HepG2 (cell line): ENCODE measurements around the gene DNAJC18. TPM values are rescaled to one million over a fixed set of nuclear protein-coding genes. Genes with fewer than 3 reads are reported as not detected.

Experiments used
- ATAC-seq: fragments of 200-7000 bp; cut with Tn5 transposase; 3 replicates; pipeline ENCODE4 v1.9.1; 2020; ENCODE audit warnings: mild to moderate bottlenecking, moderate library complexity
- BruUV-seq: library from RNA; stranded (reverse); fragments of 400-500 nt; replicated peaks from 2 replicates; lab custom pipeline; 2021; lab: Mats Ljungman, UMichigan
- CTCF ChIA-PET: fragments of 300-600 bp; formaldehyde crosslinking; extraction: SDS; loops from one replicate; lab custom pipeline; 2021; ENCODE audit warnings: low total read pairs, inconsistent platforms, low intra/inter-chr PET ratio; lab: Yijun Ruan, JAX
- POLR2A ChIA-PET: fragments of 350-600 bp; sonication (Branson Sonifier 250); formaldehyde crosslinking; loops from one replicate; lab custom pipeline; 2020; ENCODE audit warnings: antibody characterized with exemption, inconsistent platforms; lab: Yijun Ruan, JAX
- DNase-seq: peaks from one replicate; pipeline ENCODE4 v3.0.0-alpha.2; 2015; ENCODE audit warnings: low spot score
- FAIRE-seq: peaks from 3 replicates; lab custom pipeline; 2011; peaks lifted over from hg19 to GRCh38; lab: Jason Lieb, UNC
- H2AFZ ChIP-seq: one replicate; pipeline ENCODE4 v1.6.1; 2011; ENCODE audit warnings: low read length, inconsistent platforms
- H3K27ac ChIP-seq: fragments of 300-600 bp; 3 replicates; pipeline ENCODE4 v1.8.0; 2011; ENCODE audit warnings: mixed run types, mild to moderate bottlenecking, mixed read lengths, low read length, inconsistent platforms; ENCODE audit not compliant: insufficient read depth; ENCODE audit errors: extremely low read length
- H3K27me3 ChIP-seq, 2 experiments: fragments of 200-600 bp in 1 of 2; 2 replicates in 1 of 2; 3 replicates in 1 of 2; pipeline versions ENCODE4 v1.6.0 to v1.8.0; 2011; ENCODE audit warnings: low read length in 2 of 2, mild to moderate bottlenecking in 2 of 2, moderate library complexity in 2 of 2, inconsistent platforms in 1 of 2; ENCODE audit not compliant: insufficient read depth in 2 of 2, control insufficient read depth in 1 of 2
- H3K36me3 ChIP-seq, 2 experiments: fragments of 200-600 bp in 1 of 2; replicated peaks in 1 of 2; 2 replicates in 1 of 2; 3 replicates in 1 of 2; pipeline versions ENCODE4 v1.5.1 to v1.8.0; 2011; ENCODE audit warnings: low read length in 2 of 2, inconsistent platforms in 1 of 2; ENCODE audit not compliant: insufficient read depth in 2 of 2, control insufficient read depth in 1 of 2
- H3K4me1 ChIP-seq: 2 replicates; pipeline ENCODE4 v1.5.1; 2012; ENCODE audit warnings: low read length, inconsistent platforms; ENCODE audit not compliant: insufficient read depth
- H3K4me2 ChIP-seq: 2 replicates; pipeline ENCODE4 v1.6.0; 2011; ENCODE audit warnings: low read depth, low read length, inconsistent platforms
- H3K4me3 ChIP-seq, 3 experiments: fragments of 200-600 bp in 1 of 3; sonication (generic), shearing (Covaris generic) in 1 of 3; replicated peaks in 1 of 3; 2 replicates each; pipeline ENCODE4 v1.5.1; 2011 to 2016; ENCODE audit warnings: low read length in 3 of 3, inconsistent platforms in 2 of 3, low read depth in 2 of 3, mild to moderate bottlenecking in 2 of 3, control low read depth in 1 of 3, mixed read lengths in 1 of 3; ENCODE audit not compliant: insufficient read depth in 1 of 3
- H3K79me2 ChIP-seq: one replicate; pipeline ENCODE4 v1.6.1; 2011; ENCODE audit warnings: low read length, inconsistent platforms; ENCODE audit not compliant: insufficient read depth
- H3K9ac ChIP-seq: 2 replicates; pipeline ENCODE4 v1.6.0; 2011; ENCODE audit warnings: mild to moderate bottlenecking, low read depth, low read length, inconsistent platforms; ENCODE audit not compliant: insufficient read depth
- H3K9me3 ChIP-seq: 2 replicates; pipeline ENCODE4 v1.5.1; 2012; ENCODE audit warnings: mild to moderate bottlenecking, low read length
- H4K20me1 ChIP-seq: 2 replicates; pipeline ENCODE4 v1.6.0; 2011; ENCODE audit warnings: inconsistent platforms, mild to moderate bottlenecking, low read length, moderate library complexity; ENCODE audit not compliant: insufficient read depth
- BRCA1 ChIP-seq: sonication (generic); formaldehyde crosslinking; IDR thresholded peaks from 2 replicates; pipeline ENCODE4 v1.4.0; 2020; ENCODE audit warnings: missing genetic modification reagents
- ERF ChIP-seq: IDR thresholded peaks from 2 replicates; pipeline ENCODE4 v1.6.1; 2018; ENCODE audit warnings: missing biosample characterization, missing genetic modification reagents
- GATA4 ChIP-seq: sonication (generic); IDR thresholded peaks from 2 replicates; pipeline ENCODE4 v1.6.1; 2016; ENCODE audit warnings: antibody characterized with exemption, low read depth, borderline replicate concordance
- HNRNPH1 ChIP-seq: fragments of 200-400 bp; formaldehyde crosslinking; optimal IDR thresholded peaks from 2 replicates; pipeline ENCODE3; 2017; ENCODE audit warnings: mild to moderate bottlenecking, low read depth, low read length
- KLF12 ChIP-seq: sonication (generic); formaldehyde crosslinking; IDR thresholded peaks from 2 replicates; pipeline ENCODE4 v1.4.0; 2020; ENCODE audit warnings: missing genetic modification reagents, borderline replicate concordance
- MYNN ChIP-seq: sonication (generic); formaldehyde crosslinking; IDR thresholded peaks from 2 replicates; pipeline ENCODE4 v1.4.0; 2020; ENCODE audit warnings: mild to moderate bottlenecking, low read depth, missing genetic modification reagents
- NKX3-1 ChIP-seq: sonication (generic); formaldehyde crosslinking; IDR thresholded peaks from 2 replicates; pipeline ENCODE4 v1.5.0; 2020; ENCODE audit warnings: missing genetic modification reagents
- POLR2AphosphoS2 ChIP-seq: IDR thresholded peaks from 2 replicates; pipeline ENCODE4 v1.6.1; 2011; ENCODE audit warnings: low read depth, low read length, improper control_type of control experiment
- TAF1 ChIP-seq: sonication (generic); formaldehyde crosslinking; IDR thresholded peaks from 2 replicates; pipeline ENCODE4 v1.4.0; 2020; ENCODE audit warnings: missing genetic modification reagents
- ZFP90 ChIP-seq: sonication (generic); formaldehyde crosslinking; IDR thresholded peaks from 2 replicates; pipeline ENCODE4 v1.8.0; 2022; ENCODE audit warnings: missing genetic modification reagents, mild to moderate bottlenecking, inconsistent platforms, borderline replicate concordance
- ZKSCAN8 ChIP-seq: IDR thresholded peaks from 2 replicates; pipeline ENCODE4 v1.6.1; 2016; ENCODE audit warnings: borderline replicate concordance, missing genetic modification reagents, missing compliant biosample characterization
- ZNF337 ChIP-seq: sonication (generic); formaldehyde crosslinking; IDR thresholded peaks from 2 replicates; pipeline ENCODE4 v1.5.1; 2020; ENCODE audit warnings: missing genetic modification reagents, low read depth, mild to moderate bottlenecking, borderline replicate concordance
- ZNF350 ChIP-seq: sonication (generic); formaldehyde crosslinking; IDR thresholded peaks from 2 replicates; pipeline ENCODE4 v1.4.0; 2020; ENCODE audit warnings: mild to moderate bottlenecking, low read depth, missing genetic modification reagents, borderline replicate concordance
- WGBS: methylation state at CpG from one replicate; pipeline ENCODE4 v1.1.6; 2017; ENCODE audit warnings: low lambda C conversion rate; 5-methylcytosine and 5-hydroxymethylcytosine counted together
- in situ Hi-C: cut with HindIII; loops from 2 replicates; pipeline ENCODE4 v1.10.0; 2017; ENCODE audit warnings: low pct_unique_long_range_greater_than_20kb; ENCODE audit not compliant: extremely low pct_ligation_motif_present
- intact Hi-C: fragments of 100-400 bp; cut with micrococcal nuclease; formaldehyde crosslinking; loops from one replicate; pipeline ENCODE4 v1.10.0; 2022; ENCODE audit not compliant: unreplicated experiment
- polyA plus RNA-seq, 8 experiments: library from polyadenylated mRNA; depleted of rRNA in 3 of 8; stranded (reverse) in 7 of 8; unstranded in 1 of 8; fragments of >200 nt; fragmentation: Illumina TruSeq in 4 of 8; extraction: Trizol in 4 of 8; gene quantifications; 2 replicates each; pipeline versions ENCODE4 v1.2.1 to v1.2.3, GENCODE V29; 2011 to 2016; ENCODE audit warnings: low read depth in 4 of 8, missing spikeins in 1 of 8, mixed read lengths in 1 of 8; ENCODE audit not compliant: insufficient read depth in 1 of 8
- total RNA-seq, 5 experiments: library from RNA; depleted of rRNA; stranded (reverse); fragments of >200 nt; fragmentation: Illumina TruSeq; extraction: Trizol; gene quantifications; 2 replicates each; pipeline ENCODE4 v1.2.3, GENCODE V29; 2016; ENCODE audit warnings: low read depth in 1 of 5
- TF ChIP-seq, protein P1 (sequence below): sonication (generic); formaldehyde crosslinking; IDR thresholded peaks from 2 replicates; pipeline ENCODE4 v1.4.0; 2020; ENCODE audit warnings: low read depth, mild to moderate bottlenecking, missing genetic modification reagents
- TF ChIP-seq, protein P2 (sequence below): IDR thresholded peaks from 2 replicates; pipeline ENCODE4 v1.6.1; 2016; ENCODE audit warnings: missing compliant biosample characterization, missing genetic modification reagents, borderline replicate concordance
- TF ChIP-seq, protein P3 (sequence below): IDR thresholded peaks from 2 replicates; pipeline ENCODE4 v1.6.1; 2016
- TF ChIP-seq, protein P4 (sequence below): sonication (generic); formaldehyde crosslinking; IDR thresholded peaks from 2 replicates; pipeline ENCODE4 v1.5.0; 2020; ENCODE audit warnings: mild to moderate bottlenecking, missing genetic modification reagents

The DNAJC18 gene
- total and polyA plus RNA-seq, 2 of the 13 experiments (the other 11 are each of a cell fraction or from before 2014, with no cell fraction given): 6.5 to 6.6 TPM

DNA sequence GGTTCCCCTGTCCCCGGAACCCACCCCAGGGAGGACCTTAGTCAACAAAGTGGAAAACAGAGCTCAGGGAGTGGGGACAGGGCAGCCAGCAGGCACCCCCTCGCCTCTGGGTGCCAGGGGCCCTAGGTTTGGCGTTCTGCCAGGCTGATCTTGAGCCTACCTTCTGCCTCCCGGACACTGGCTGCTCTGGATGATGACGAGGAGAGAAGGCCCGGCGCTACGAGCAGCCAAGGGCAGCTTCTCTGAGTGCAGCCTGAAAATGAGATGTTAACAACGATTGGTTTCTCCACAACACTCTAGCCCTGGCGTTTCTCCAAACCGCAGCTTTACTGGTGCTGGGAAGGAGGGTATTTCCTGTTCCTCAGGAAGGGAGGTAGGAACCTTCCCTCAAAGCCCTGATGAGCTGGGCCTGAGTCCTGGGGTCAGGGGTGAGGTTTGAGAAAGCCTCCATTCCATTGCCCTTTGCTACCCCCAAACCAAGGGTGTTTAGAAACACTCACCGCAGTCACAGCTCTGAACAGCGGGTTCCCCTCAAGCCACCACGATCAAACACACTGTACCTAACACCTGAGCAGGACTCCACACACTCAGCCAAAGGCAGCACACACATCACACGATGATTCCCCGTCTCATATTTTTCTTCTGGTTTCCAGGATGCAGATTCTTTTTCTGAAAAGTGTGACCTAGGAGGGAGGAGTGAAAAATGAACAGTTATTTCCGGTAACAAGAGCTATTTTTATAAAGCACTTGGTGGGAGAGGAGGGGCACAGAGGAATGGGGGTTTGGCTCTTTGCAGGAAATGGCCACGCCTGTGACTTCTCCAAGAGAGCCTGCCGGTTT lies 42.9 kb upstream of the DNAJC18 start, which contains the start of gene STING1 (continued):
- TF ChIP-seq, protein P1, sequence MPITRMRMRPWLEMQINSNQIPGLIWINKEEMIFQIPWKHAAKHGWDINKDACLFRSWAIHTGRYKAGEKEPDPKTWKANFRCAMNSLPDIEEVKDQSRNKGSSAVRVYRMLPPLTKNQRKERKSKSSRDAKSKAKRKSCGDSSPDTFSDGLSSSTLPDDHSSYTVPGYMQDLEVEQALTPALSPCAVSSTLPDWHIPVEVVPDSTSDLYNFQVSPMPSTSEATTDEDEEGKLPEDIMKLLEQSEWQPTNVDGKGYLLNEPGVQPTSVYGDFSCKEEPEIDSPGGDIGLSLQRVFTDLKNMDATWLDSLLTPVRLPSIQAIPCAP (CRISPR knock-in tag): no peak

DNA sequence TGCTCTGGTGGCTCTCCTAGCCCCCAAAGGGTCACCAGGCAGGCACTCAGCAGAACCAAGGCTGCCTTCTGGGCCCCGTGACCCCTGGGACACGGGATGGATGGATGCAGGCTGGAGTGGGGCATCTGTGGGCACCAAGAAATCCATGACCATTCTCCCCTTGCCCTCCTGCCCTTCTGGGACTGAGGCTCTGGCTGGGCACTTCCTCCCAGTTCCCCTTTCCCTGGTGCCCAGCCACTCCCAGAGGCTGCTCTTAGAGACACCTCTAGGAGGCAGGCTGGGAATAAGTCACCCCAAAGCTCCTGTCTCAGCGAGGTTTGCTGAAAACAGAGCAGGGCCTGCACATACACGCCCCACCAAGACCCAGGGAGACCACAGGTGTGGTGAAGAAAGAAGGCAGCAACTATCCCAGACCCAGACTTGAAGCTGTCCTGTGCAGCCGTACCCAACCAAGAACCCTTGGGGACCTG lies 42.3 kb upstream of the DNAJC18 start:
- Histone ChIP-seq H3K36me3 (no peaks in the 10 kb centered on the region), H3K27ac (no peak overlapping the region), H3K4me1 (peaks cover 22% of the 10 kb centered on the region), H2AFZ (peak overlapping the region; percentile 94), H3K79me2 (no peaks in the 10 kb centered on the region), H3K27me3 (peaks cover 0 to 3% of the 10 kb centered on the region in 2 experiments; a peak in 2 of 5 replicates), H3K4me2 (peak overlapping the region; percentile 86), H3K4me3 (peak overlapping the region; percentile 37 to 60 (median 44); a peak in 5 of 6 replicates), H3K9ac (0 out of 2 replicates have a peak overlapping the region, but pooled peaks have one; percentile 33), H4K20me1 (no peaks in the 10 kb centered on the region), H3K9me3 (no peaks in the 10 kb centered on the region)
- intact Hi-C loops (no loop called here), in situ Hi-C loops (no loop called here)
- no peak for FAIRE-seq
- CTCF ChIA-PET: no interaction called here
- POLR2A ChIA-PET: interaction anchor here (1.0 to 2.6 kb wide), 4 partner anchors 14 to 79 kb away, joined by 3 to 24 read pairs (median 9); partner anchors contain the start of genes DNAJC18 and UBE2D2
- ATAC-seq: peak; percentile 58
- no CpG with 5 or more reads among the region's 5 CpGs for WGBS
- no TSS peak for BruUV-seq
- DNase-seq: no peak
- TF ChIP-seq BRCA1 (no peak), POLR2AphosphoS2 (no peak), KLF12 (CRISPR knock-in tag) (no peak), ZKSCAN8 (CRISPR knock-in tag) (no peak), ERF (CRISPR knock-in tag) (no peak), GATA4 (no peak), ZNF350 (no peak), TAF1 (CRISPR knock-in tag) (no peak), MYNN (CRISPR knock-in tag) (no peak), NKX3-1 (no peak), ZNF337 (no peak), HNRNPH1 (no peak), ZFP90 (no peak)
- TF ChIP-seq, protein P2, sequence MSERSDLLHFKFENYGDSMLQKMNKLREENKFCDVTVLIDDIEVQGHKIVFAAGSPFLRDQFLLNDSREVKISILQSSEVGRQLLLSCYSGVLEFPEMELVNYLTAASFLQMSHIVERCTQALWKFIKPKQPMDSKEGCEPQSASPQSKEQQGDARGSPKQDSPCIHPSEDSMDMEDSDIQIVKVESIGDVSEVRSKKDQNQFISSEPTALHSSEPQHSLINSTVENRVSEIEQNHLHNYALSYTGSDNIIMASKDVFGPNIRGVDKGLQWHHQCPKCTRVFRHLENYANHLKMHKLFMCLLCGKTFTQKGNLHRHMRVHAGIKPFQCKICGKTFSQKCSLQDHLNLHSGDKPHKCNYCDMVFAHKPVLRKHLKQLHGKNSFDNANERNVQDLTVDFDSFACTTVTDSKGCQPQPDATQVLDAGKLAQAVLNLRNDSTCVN (CRISPR knock-in tag): no peak
- TF ChIP-seq, protein P3, sequence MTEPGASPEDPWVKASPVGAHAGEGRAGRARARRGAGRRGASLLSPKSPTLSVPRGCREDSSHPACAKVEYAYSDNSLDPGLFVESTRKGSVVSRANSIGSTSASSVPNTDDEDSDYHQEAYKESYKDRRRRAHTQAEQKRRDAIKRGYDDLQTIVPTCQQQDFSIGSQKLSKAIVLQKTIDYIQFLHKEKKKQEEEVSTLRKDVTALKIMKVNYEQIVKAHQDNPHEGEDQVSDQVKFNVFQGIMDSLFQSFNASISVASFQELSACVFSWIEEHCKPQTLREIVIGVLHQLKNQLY: no peak
- TF ChIP-seq, protein P4, sequence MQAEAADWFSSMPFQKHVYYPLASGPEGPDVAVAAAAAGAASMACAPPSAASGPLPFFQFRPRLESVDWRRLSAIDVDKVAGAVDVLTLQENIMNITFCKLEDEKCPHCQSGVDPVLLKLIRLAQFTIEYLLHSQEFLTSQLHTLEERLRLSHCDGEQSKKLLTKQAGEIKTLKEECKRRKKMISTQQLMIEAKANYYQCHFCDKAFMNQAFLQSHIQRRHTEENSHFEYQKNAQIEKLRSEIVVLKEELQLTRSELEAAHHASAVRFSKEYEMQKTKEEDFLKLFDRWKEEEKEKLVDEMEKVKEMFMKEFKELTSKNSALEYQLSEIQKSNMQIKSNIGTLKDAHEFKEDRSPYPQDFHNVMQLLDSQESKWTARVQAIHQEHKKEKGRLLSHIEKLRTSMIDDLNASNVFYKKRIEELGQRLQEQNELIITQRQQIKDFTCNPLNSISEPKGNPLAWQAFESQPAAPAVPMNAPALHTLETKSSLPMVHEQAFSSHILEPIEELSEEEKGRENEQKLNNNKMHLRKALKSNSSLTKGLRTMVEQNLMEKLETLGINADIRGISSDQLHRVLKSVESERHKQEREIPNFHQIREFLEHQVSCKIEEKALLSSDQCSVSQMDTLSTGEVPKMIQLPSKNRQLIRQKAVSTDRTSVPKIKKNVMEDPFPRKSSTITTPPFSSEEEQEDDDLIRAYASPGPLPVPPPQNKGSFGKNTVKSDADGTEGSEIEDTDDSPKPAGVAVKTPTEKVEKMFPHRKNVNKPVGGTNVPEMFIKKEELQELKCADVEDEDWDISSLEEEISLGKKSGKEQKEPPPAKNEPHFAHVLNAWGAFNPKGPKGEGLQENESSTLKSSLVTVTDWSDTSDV (CRISPR knock-in tag): no peak
